Measurements from ENCODE around the gene PTPRG.

- TF ChIP-seq, protein P1, sequence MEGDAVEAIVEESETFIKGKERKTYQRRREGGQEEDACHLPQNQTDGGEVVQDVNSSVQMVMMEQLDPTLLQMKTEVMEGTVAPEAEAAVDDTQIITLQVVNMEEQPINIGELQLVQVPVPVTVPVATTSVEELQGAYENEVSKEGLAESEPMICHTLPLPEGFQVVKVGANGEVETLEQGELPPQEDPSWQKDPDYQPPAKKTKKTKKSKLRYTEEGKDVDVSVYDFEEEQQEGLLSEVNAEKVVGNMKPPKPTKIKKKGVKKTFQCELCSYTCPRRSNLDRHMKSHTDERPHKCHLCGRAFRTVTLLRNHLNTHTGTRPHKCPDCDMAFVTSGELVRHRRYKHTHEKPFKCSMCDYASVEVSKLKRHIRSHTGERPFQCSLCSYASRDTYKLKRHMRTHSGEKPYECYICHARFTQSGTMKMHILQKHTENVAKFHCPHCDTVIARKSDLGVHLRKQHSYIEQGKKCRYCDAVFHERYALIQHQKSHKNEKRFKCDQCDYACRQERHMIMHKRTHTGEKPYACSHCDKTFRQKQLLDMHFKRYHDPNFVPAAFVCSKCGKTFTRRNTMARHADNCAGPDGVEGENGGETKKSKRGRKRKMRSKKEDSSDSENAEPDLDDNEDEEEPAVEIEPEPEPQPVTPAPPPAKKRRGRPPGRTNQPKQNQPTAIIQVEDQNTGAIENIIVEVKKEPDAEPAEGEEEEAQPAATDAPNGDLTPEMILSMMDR (IDR thresholded peaks at IDR 0.05) = no peak
- TF ChIP-seq POLR2A (IDR thresholded peaks at IDR 0.05) = no peak
Observed at GRCh38 chr3:61932499-61932898, 371.1 kb downstream of the PTPRG start.

All from body of pancreas (tissue), 4 donors.